Naive thymus-derived CD4-positive, alpha-beta T cell (primary cell): ENCODE results near the gene PAX7. TPM values are rescaled to one million over a fixed set of nuclear protein-coding genes. Genes with fewer than 3 reads are reported as not detected.

Experiments used
- ATAC-seq: fragments of 150-1000 bp; cut with Tn5 transposase; 2 replicates; pipeline ENCODE4 v1.10.0; 2021; ENCODE audit warnings: mild to moderate bottlenecking, moderate library complexity
- CTCF ChIA-PET: fragments of 350-600 bp; sonication (Branson Sonifier 250); formaldehyde crosslinking; loops from one replicate; lab custom pipeline; 2021; ENCODE audit warnings: antibody characterized with exemption; lab: Charles Lee
- POLR2A ChIA-PET: fragments of 350-600 bp; sonication (Branson Sonifier 250); formaldehyde crosslinking; loops from one replicate; lab custom pipeline; 2021; ENCODE audit warnings: antibody characterized with exemption, inconsistent platforms; lab: Charles Lee
- DNase-seq, 9 donors: peaks; one replicate each; pipeline versions ENCODE4 v3.0.0 to v3.0.0-alpha.2; 2020 to 2022; ENCODE audit warnings: mixed read lengths in 1 of 9
- H3K27ac ChIP-seq: one replicate; pipeline ENCODE4 v1.7.0; 2013; ENCODE audit warnings: mild to moderate bottlenecking, low read depth, low read length, moderate library complexity
- H3K27me3 ChIP-seq, 2 donors: one replicate each; pipeline ENCODE4 v1.7.0; 2013; ENCODE audit warnings: low read length in 2 of 2, mild to moderate bottlenecking in 2 of 2, moderate library complexity in 2 of 2; ENCODE audit not compliant: control insufficient read depth in 2 of 2, insufficient read depth in 2 of 2
- H3K36me3 ChIP-seq, 3 experiments: 1 replicate in 2 of 3; 2 replicates in 1 of 3; pipeline ENCODE4 v1.7.0; 2013; ENCODE audit warnings: low read length in 3 of 3, mild to moderate bottlenecking in 3 of 3, moderate library complexity in 1 of 3; ENCODE audit not compliant: insufficient read depth in 3 of 3, control insufficient read depth in 2 of 3
- H3K4me1 ChIP-seq, 2 donors: one replicate each; pipeline ENCODE4 v1.7.0; 2013; ENCODE audit warnings: low read length in 2 of 2, mild to moderate bottlenecking in 2 of 2, moderate library complexity in 1 of 2; ENCODE audit not compliant: control insufficient read depth in 2 of 2, insufficient read depth in 2 of 2
- H3K4me3 ChIP-seq: 2 replicates; pipeline ENCODE4 v1.7.0; 2013; ENCODE audit warnings: mild to moderate bottlenecking, low read length
- H3K9me3 ChIP-seq, 3 experiments: 1 replicate in 2 of 3; 2 replicates in 1 of 3; pipeline ENCODE4 v1.7.0; 2013; ENCODE audit warnings: low read length in 3 of 3; ENCODE audit not compliant: control insufficient read depth in 2 of 3
- H3K27ac Mint-ChIP-seq, 9 donors: one replicate each; pipeline ENCODE4 v1.8.0; 2020 to 2022; ENCODE audit warnings: mixed read lengths in 9 of 9, mild to moderate bottlenecking in 8 of 9, moderate library complexity in 5 of 9, inconsistent platforms in 2 of 9
- H3K27me3 Mint-ChIP-seq, 5 donors: one replicate each; pipeline ENCODE4 v1.8.0; 2021 to 2022; ENCODE audit warnings: mixed read lengths in 5 of 5, mild to moderate bottlenecking in 1 of 5
- H3K36me3 Mint-ChIP-seq, 5 donors: one replicate each; pipeline ENCODE4 v1.8.0; 2020 to 2022; ENCODE audit warnings: mixed read lengths in 5 of 5, mild to moderate bottlenecking in 3 of 5, inconsistent platforms in 1 of 5
- H3K4me1 Mint-ChIP-seq, 7 donors: one replicate each; pipeline ENCODE4 v1.8.0; 2020 to 2022; ENCODE audit warnings: mixed read lengths in 7 of 7, mild to moderate bottlenecking in 3 of 7, inconsistent platforms in 1 of 7
- H3K4me3 Mint-ChIP-seq, 10 donors: one replicate each; pipeline ENCODE4 v1.8.0; 2020 to 2022; ENCODE audit warnings: mild to moderate bottlenecking in 10 of 10, mixed read lengths in 10 of 10, moderate library complexity in 6 of 10, inconsistent platforms in 2 of 10
- H3K9me3 Mint-ChIP-seq, 11 donors: one replicate each; pipeline ENCODE4 v1.8.0; 2020 to 2022; ENCODE audit warnings: mixed read lengths in 11 of 11, mild to moderate bottlenecking in 4 of 11, inconsistent platforms in 1 of 11, moderate library complexity in 1 of 11
- intact Hi-C, 2 donors: fragments of 100-400 bp; cut with micrococcal nuclease; formaldehyde crosslinking; loops; one replicate each; pipeline ENCODE4 v1.15.1; 2023
- polyA plus RNA-seq, 2 donors: library from polyadenylated mRNA; unstranded; fragments of 300-500 nt; fragmentation: Illumina TruSeq; gene quantifications; one replicate each; pipeline ENCODE4 v1.2.3, GENCODE V29; 2021
- total RNA-seq, 6 experiments: library from RNA in 5 of 6; stranded (reverse) in 5 of 6; gene quantifications; 1 replicate in 5 of 6; 2 replicates in 1 of 6; pipeline ENCODE4 v1.2.3 and lab custom pipeline; 2021 to 2026

Gene PAX7
- total and polyA plus RNA-seq, 7 experiments from 2014 or later = not detected

DNA sequence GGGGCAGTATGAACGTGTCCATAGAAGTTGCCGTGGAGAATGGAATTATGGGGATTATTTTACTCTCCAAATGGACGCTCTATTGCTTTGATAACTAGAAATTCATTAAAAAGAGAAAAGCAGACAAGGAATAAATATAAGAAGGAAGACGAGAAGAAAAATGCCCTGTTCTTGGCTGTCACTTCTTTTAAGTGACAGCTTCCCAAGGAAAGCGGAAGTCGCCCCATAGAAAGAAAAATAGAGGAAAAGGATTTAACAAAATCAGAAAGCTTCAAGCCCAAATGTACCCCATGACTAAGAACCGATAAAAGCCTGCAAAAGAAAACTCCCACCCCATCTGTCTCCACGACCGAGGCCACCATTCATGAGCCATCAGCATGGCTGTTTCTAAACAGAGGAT is 143.1 kb downstream of the PAX7 start:
- CTCF ChIA-PET = no interaction called here
- Histone ChIP-seq H3K4me1 (no peaks in the 10 kb centered on the region), H3K4me3 (no peak overlapping the region), H3K36me3 (no peaks in the 10 kb centered on the region), H3K9me3 (no peaks in the 10 kb centered on the region), H3K27ac (no peak overlapping the region), H3K27me3 (no peaks in the 10 kb centered on the region)
- POLR2A ChIA-PET = no interaction called here
- H3K9me3 Mint-ChIP-seq = no peaks in the 10 kb centered on the region
- ATAC-seq = no peak
- H3K4me1 Mint-ChIP-seq = no peaks in the 10 kb centered on the region
- DNase-seq = no peak
- no peak overlapping the region for H3K4me3 Mint-ChIP-seq
- H3K27me3 Mint-ChIP-seq = peaks cover 11 to 71% (median 61%) of the 10 kb centered on the region in 5 donors
- H3K36me3 Mint-ChIP-seq = no peaks in the 10 kb centered on the region
- intact Hi-C loops = no loop called here
- no peak overlapping the region for H3K27ac Mint-ChIP-seq

- Histone ChIP-seq H3K4me1 (no peaks in the 10 kb centered on the region), H3K9me3 (no peaks in the 10 kb centered on the region), H3K27ac (no peak overlapping the region), H3K27me3 (no peaks in the 10 kb centered on the region), H3K4me3 (no peak overlapping the region), H3K36me3 (no peaks in the 10 kb centered on the region)
- no peaks in the 10 kb centered on the region for H3K36me3 Mint-ChIP-seq
- no peak for ATAC-seq
- ChIA-PET CTCF (no interaction called here), POLR2A (no interaction called here)
- H3K27ac Mint-ChIP-seq = no peak overlapping the region
- no peaks in the 10 kb centered on the region for H3K4me1 Mint-ChIP-seq
- H3K4me3 Mint-ChIP-seq = no peak overlapping the region
- no peak for DNase-seq
- intact Hi-C loops = no loop called here
- no peaks in the 10 kb centered on the region for H3K9me3 Mint-ChIP-seq
- H3K27me3 Mint-ChIP-seq = peaks cover 14 to 64% (median 54%) of the 10 kb centered on the region in 5 donors
Measured at GRCh38 chr1:18775341-18775740, 144.7 kb downstream of the PAX7 start.

GRCh38 chr1:18776777-18777176 is 146.1 kb downstream of the PAX7 start:
- DNase-seq (no peak), ATAC-seq (no peak)
- CTCF ChIA-PET = no interaction called here
- no peak overlapping the region for H3K27ac ChIP-seq
- Mint-ChIP-seq H3K27me3 (peaks cover 11 to 57% (median 53%) of the 10 kb centered on the region in 5 donors), H3K4me3 (no peak overlapping the region), H3K27ac (no peak overlapping the region), H3K9me3 (no peaks in the 10 kb centered on the region), H3K4me1 (no peaks in the 10 kb centered on the region), H3K36me3 (no peaks in the 10 kb centered on the region)
- H3K36me3 ChIP-seq = no peaks in the 10 kb centered on the region
- intact Hi-C loops = no loop called here
- H3K9me3 ChIP-seq = no peaks in the 10 kb centered on the region
- POLR2A ChIA-PET = no interaction called here
- no peaks in the 10 kb centered on the region for H3K4me1 ChIP-seq
- H3K27me3 ChIP-seq = no peaks in the 10 kb centered on the region
- H3K4me3 ChIP-seq = no peak overlapping the region

GRCh38 chr1:18778437-18778836 is 147.8 kb downstream of the PAX7 start:
- ChIA-PET POLR2A (no interaction called here), CTCF (no interaction called here)
- Histone ChIP-seq H3K4me1 (no peaks in the 10 kb centered on the region), H3K36me3 (no peaks in the 10 kb centered on the region), H3K9me3 (no peaks in the 10 kb centered on the region), H3K27ac (no peak overlapping the region), H3K27me3 (no peaks in the 10 kb centered on the region), H3K4me3 (no peak overlapping the region)
- peaks cover 0 to 1% (median 0%) of the 10 kb centered on the region in 11 donors for H3K9me3 Mint-ChIP-seq
- DNase-seq (no peak), ATAC-seq (no peak)
- intact Hi-C loops = no loop called here
- H3K36me3 Mint-ChIP-seq = no peaks in the 10 kb centered on the region
- H3K27ac Mint-ChIP-seq = no peak overlapping the region
- H3K4me1 Mint-ChIP-seq = no peaks in the 10 kb centered on the region
- peaks cover 11 to 60% (median 52%) of the 10 kb centered on the region in 5 donors for H3K27me3 Mint-ChIP-seq
- H3K4me3 Mint-ChIP-seq = no peak overlapping the region

- Histone ChIP-seq H3K9me3 (no peaks in the 10 kb centered on the region), H3K27ac (no peak overlapping the region), H3K4me1 (no peaks in the 10 kb centered on the region), H3K4me3 (no peak overlapping the region), H3K36me3 (no peaks in the 10 kb centered on the region), H3K27me3 (no peaks in the 10 kb centered on the region)
- H3K36me3 Mint-ChIP-seq = no peaks in the 10 kb centered on the region
- ATAC-seq (no peak), DNase-seq (no peak)
- no peak overlapping the region for H3K27ac Mint-ChIP-seq
- ChIA-PET CTCF (no interaction called here), POLR2A (interaction anchor here (0.6 kb wide), 1 partner anchor 219 kb away, joined by 3 read pairs; no protein-coding TSS in a partner anchor)
- intact Hi-C loops = no loop called here
- H3K4me3 Mint-ChIP-seq = no peak overlapping the region
- H3K9me3 Mint-ChIP-seq = peaks cover 0 to 2% (median 0%) of the 10 kb centered on the region in 11 donors
- H3K4me1 Mint-ChIP-seq = no peaks in the 10 kb centered on the region
- H3K27me3 Mint-ChIP-seq = peaks cover 18 to 50% (median 39%) of the 10 kb centered on the region in 5 donors
Measured at GRCh38 chr1:18781031-18781430, 150.4 kb downstream of the PAX7 start.

- Mint-ChIP-seq H3K27ac (no peak overlapping the region), H3K36me3 (no peaks in the 10 kb centered on the region), H3K4me1 (no peaks in the 10 kb centered on the region), H3K4me3 (no peak overlapping the region), H3K27me3 (peaks cover 23 to 51% (median 27%) of the 10 kb centered on the region in 5 donors), H3K9me3 (peaks cover 0 to 2% (median 0%) of the 10 kb centered on the region in 11 donors)
- Histone ChIP-seq H3K9me3 (no peaks in the 10 kb centered on the region), H3K27ac (no peak overlapping the region), H3K4me3 (no peak overlapping the region), H3K4me1 (no peaks in the 10 kb centered on the region), H3K36me3 (no peaks in the 10 kb centered on the region), H3K27me3 (no peaks in the 10 kb centered on the region)
- intact Hi-C loops = no loop called here
- POLR2A ChIA-PET = no interaction called here
- DNase-seq (no peak), ATAC-seq (no peak)
- CTCF ChIA-PET = no interaction called here
Measured at GRCh38 chr1:18783705-18784481, 153.2 kb downstream of the PAX7 start.

DNA sequence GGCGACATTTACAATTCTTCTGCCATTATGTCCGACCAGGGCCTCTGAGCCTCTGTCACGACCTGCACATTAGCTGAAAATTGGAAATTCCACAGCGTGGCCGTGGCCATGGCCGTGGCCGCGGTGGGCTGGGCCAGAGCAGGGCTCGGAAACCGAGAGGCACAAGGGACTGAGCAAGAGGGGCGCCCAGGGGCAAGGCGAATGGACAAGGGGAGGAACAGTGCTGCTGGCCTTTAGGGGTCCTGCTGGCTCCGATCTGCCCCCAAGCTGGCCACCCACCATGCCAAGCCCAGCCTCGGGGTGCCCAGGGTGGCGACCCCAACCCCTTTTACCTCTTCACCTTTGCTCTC is 153.8 kb downstream of the PAX7 start:
- H3K9me3 Mint-ChIP-seq = peaks cover 0 to 2% (median 0%) of the 10 kb centered on the region in 11 donors
- Histone ChIP-seq H3K27me3 (no peaks in the 10 kb centered on the region), H3K9me3 (no peaks in the 10 kb centered on the region), H3K4me3 (no peak overlapping the region), H3K4me1 (no peaks in the 10 kb centered on the region), H3K27ac (no peak overlapping the region), H3K36me3 (no peaks in the 10 kb centered on the region)
- H3K4me1 Mint-ChIP-seq = no peaks in the 10 kb centered on the region
- ChIA-PET CTCF (no interaction called here), POLR2A (no interaction called here)
- H3K27me3 Mint-ChIP-seq = peaks cover 22 to 48% (median 27%) of the 10 kb centered on the region in 5 donors
- no peak overlapping the region for H3K4me3 Mint-ChIP-seq
- ATAC-seq (no peak), DNase-seq (no peak)
- intact Hi-C loops = no loop called here
- no peak overlapping the region for H3K27ac Mint-ChIP-seq
- no peaks in the 10 kb centered on the region for H3K36me3 Mint-ChIP-seq
